Liver (tissue), 3 donors: ENCODE data around the gene MTM1.

Source experiments
- ATF3 ChIP-seq: IDR thresholded peaks from 2 replicates; pipeline ENCODE4 v1.6.1; 2016; ENCODE audit warnings: antibody characterized with exemption
- CTCF ChIP-seq: fragments of 150-350 bp; IDR thresholded peaks from 2 replicates; pipeline ENCODE4 v1.5.1; 2017; ENCODE audit warnings: improper control_type of control experiment, low read depth, low read length; ENCODE audit not compliant: missing input control
- FOXA1 ChIP-seq: IDR thresholded peaks from 2 replicates; pipeline ENCODE4 v1.6.1; 2016; ENCODE audit warnings: antibody characterized with exemption
- HNF4G ChIP-seq: IDR thresholded peaks from 2 replicates; pipeline ENCODE4 v1.6.1; 2016; ENCODE audit warnings: antibody characterized with exemption
- JUND ChIP-seq, 2 donors: IDR thresholded peaks; 2 replicates each; pipeline ENCODE4 v1.6.1; 2016; ENCODE audit warnings: antibody characterized with exemption in 2 of 2
- MAX ChIP-seq: IDR thresholded peaks from 2 replicates; pipeline ENCODE4 v1.6.1; 2016; ENCODE audit warnings: antibody characterized with exemption
- NR2F2 ChIP-seq: IDR thresholded peaks from 2 replicates; pipeline ENCODE4 v1.6.1; 2016; ENCODE audit warnings: antibody characterized with exemption
- RAD21 ChIP-seq, 2 donors: IDR thresholded peaks; 2 replicates each; pipeline ENCODE4 v1.6.1; 2016; ENCODE audit warnings: antibody characterized with exemption in 2 of 2, mild to moderate bottlenecking in 2 of 2
- REST ChIP-seq: IDR thresholded peaks from 2 replicates; pipeline ENCODE4 v1.6.1; 2016; ENCODE audit warnings: antibody characterized with exemption, mild to moderate bottlenecking
- SP1 ChIP-seq: IDR thresholded peaks from 2 replicates; pipeline ENCODE4 v1.6.1; 2018; ENCODE audit warnings: antibody characterized with exemption, mild to moderate bottlenecking
- TAF1 ChIP-seq: conservative IDR thresholded peaks from 2 replicates; pipeline ENCODE4 v1.6.1; 2016; ENCODE audit warnings: antibody characterized with exemption, mild to moderate bottlenecking
- donor health status: healthy.
- donor health status: healthy.

GRCh38 chrX:150530821-150531220 is 37.6 kb upstream of the MTM1 start:
- TF ChIP-seq HNF4G: no peak
- no peak for TF ChIP-seq CTCF
- TF ChIP-seq RAD21 (IDR thresholded peaks at IDR 0.05): no peak
- no peak for TF ChIP-seq NR2F2
- TF ChIP-seq ATF3: no peak
- no peak for TF ChIP-seq MAX
- no peak for TF ChIP-seq JUND (IDR thresholded peaks at IDR 0.05)
- TF ChIP-seq TAF1: no peak
- no peak for TF ChIP-seq REST
- no peak for TF ChIP-seq SP1
- TF ChIP-seq FOXA1: no peak
